HCT116 (cell line): ENCODE measurements around the gene C10orf90. TPM values are rescaled to one million over a fixed set of nuclear protein-coding genes. Genes with fewer than 3 reads are reported as not detected.

Experiments used
- ATAC-seq: fragments of 200-7000 bp; cut with Tn5 transposase; 2 replicates; pipeline ENCODE4 v1.9.1; 2020; ENCODE audit warnings: mild to moderate bottlenecking, moderate library complexity
- BruUV-seq: library from RNA; stranded (reverse); fragments of 400-500 nt; replicated peaks from 2 replicates; lab custom pipeline; 2021; lab: Mats Ljungman, UMichigan
- CTCF ChIA-PET: fragments of 300-600 bp; sonication (Branson Sonifier 250); formaldehyde crosslinking; loops from one replicate; lab custom pipeline; 2021; ENCODE audit warnings: antibody characterized with exemption; lab: Charles Lee
- POLR2A ChIA-PET: fragments of 300-600, 350-600 bp; sonication (Branson Sonifier 250); formaldehyde crosslinking; loops from one replicate; lab custom pipeline; 2021; ENCODE audit warnings: antibody characterized with exemption; lab: Charles Lee
- RAD21 ChIA-PET, 2 experiments: fragments of 300-600 bp; sonication (Branson Sonifier 250); formaldehyde crosslinking; loops; one replicate each; lab custom pipeline; 2023; ENCODE audit warnings: low total read pairs in 2 of 2; ENCODE audit not compliant: uncharacterized antibody in 2 of 2, unreplicated experiment in 2 of 2, low non-redundant PET in 1 of 2; lab: Charles Lee
- DNase-seq: peaks from one replicate; pipeline ENCODE4 v3.0.0-alpha.2; 2010; ENCODE audit warnings: low read depth, low spot score
- H2AFZ ChIP-seq: fragments of 200-600 bp; shearing (Covaris generic), sonication (generic); 2 replicates; pipeline ENCODE4 v1.6.1; 2017; ENCODE audit warnings: low read depth, mixed run types, mixed read lengths, antibody characterized with exemption, low read length; ENCODE audit not compliant: poor library complexity, severe bottlenecking
- H3K27ac ChIP-seq: 2 replicates; pipeline ENCODE4 v1.5.1; 2012; ENCODE audit warnings: low read depth, low read length
- H3K27me3 ChIP-seq: fragments of 200-600 bp; sonication (generic); 2 replicates; pipeline ENCODE4 v1.6.1; 2016; ENCODE audit warnings: mixed run types, low read length, mixed read lengths; ENCODE audit not compliant: insufficient read depth
- H3K36me3 ChIP-seq, 2 experiments: fragments of 200-500 bp in 1 of 2; fragments of 200-600 bp in 1 of 2; sonication (Bioruptor generic) in 1 of 2; sonication (generic) in 1 of 2; 2 replicates each; pipeline versions ENCODE4 v1.5.1 to v1.6.1; 2014 to 2016; ENCODE audit warnings: low read length in 2 of 2, inconsistent platforms in 1 of 2, mixed read lengths in 1 of 2, mixed run types in 1 of 2; ENCODE audit not compliant: insufficient read depth in 2 of 2, control insufficient read depth in 1 of 2
- H3K4me1 ChIP-seq, 2 experiments: fragments of 200-600 bp in 1 of 2; sonication (generic) in 1 of 2; 2 replicates each; pipeline versions ENCODE4 v1.5.1 to v1.6.1; 2012 to 2017; ENCODE audit warnings: low read length in 2 of 2, inconsistent platforms in 1 of 2, mild to moderate bottlenecking in 1 of 2, mixed read lengths in 1 of 2, mixed run types in 1 of 2, moderate library complexity in 1 of 2; ENCODE audit not compliant: insufficient read depth in 2 of 2, control insufficient read depth in 1 of 2
- H3K4me2 ChIP-seq: fragments of 200-600 bp; sonication (generic); 2 replicates; pipeline ENCODE4 v1.6.1; 2017; ENCODE audit warnings: mixed run types, low read length, mixed read lengths
- H3K4me3 ChIP-seq, 2 experiments: fragments of 200-600 bp in 1 of 2; sonication (generic) in 1 of 2; replicated peaks in 1 of 2; 2 replicates each; pipeline ENCODE4 v1.5.1; 2011 to 2016; ENCODE audit warnings: low read length in 2 of 2, control low read depth in 1 of 2, low read depth in 1 of 2, mild to moderate bottlenecking in 1 of 2, mixed read lengths in 1 of 2, mixed run types in 1 of 2
- H3K79me2 ChIP-seq: fragments of 200-600 bp; sonication (generic); 2 replicates; pipeline ENCODE4 v1.6.1; 2017; ENCODE audit warnings: mild to moderate bottlenecking, mixed run types, low read length, moderate library complexity, mixed read lengths; ENCODE audit not compliant: insufficient read depth
- H3K9ac ChIP-seq: fragments of 200-600 bp; sonication (generic); 2 replicates; pipeline ENCODE4 v1.6.1; 2016; ENCODE audit warnings: low read length, mixed read lengths
- H3K9me2 ChIP-seq: fragments of 200-600 bp; sonication (generic), shearing (Covaris generic); 2 replicates; pipeline ENCODE4 v1.6.1; 2017; ENCODE audit warnings: mixed run types, mild to moderate bottlenecking, moderate library complexity; ENCODE audit not compliant: insufficient read depth
- H3K9me3 ChIP-seq, 2 experiments: fragments of 200-500 bp in 1 of 2; fragments of 200-600 bp in 1 of 2; sonication (Bioruptor generic) in 1 of 2; sonication (generic) in 1 of 2; 2 replicates each; pipeline ENCODE4 v1.6.1; 2014 to 2017; ENCODE audit warnings: low read length in 2 of 2, mixed read lengths in 2 of 2, inconsistent platforms in 1 of 2, low read depth in 1 of 2, mild to moderate bottlenecking in 1 of 2, mixed run types in 1 of 2, moderate library complexity in 1 of 2; ENCODE audit not compliant: control insufficient read depth in 1 of 2, insufficient read depth in 1 of 2
- H4K20me1 ChIP-seq: fragments of 200-600 bp; sonication (generic), shearing (Covaris generic); 2 replicates; pipeline ENCODE4 v1.6.1; 2017; ENCODE audit warnings: mixed run types, mild to moderate bottlenecking, moderate library complexity; ENCODE audit not compliant: insufficient read depth
- ELF1 ChIP-seq: IDR thresholded peaks from 2 replicates; pipeline ENCODE4 v1.6.1; 2012; ENCODE audit warnings: low read depth, borderline replicate concordance
- EZH2 ChIP-seq: fragments of 200-600 bp; sonication (generic); IDR thresholded peaks from 2 replicates; pipeline ENCODE4 v1.6.1; 2017; ENCODE audit warnings: antibody characterized with exemption, mixed run types
- POLR2A ChIP-seq: IDR thresholded peaks from 2 replicates; pipeline ENCODE4 v1.7.0; 2011; ENCODE audit warnings: borderline replicate concordance; ENCODE audit not compliant: insufficient read depth, insufficient read length; ENCODE audit errors: extremely low read depth
- POLR2AphosphoS5 ChIP-seq: IDR thresholded peaks from 2 replicates; pipeline ENCODE4 v1.6.1; 2011; ENCODE audit warnings: mild to moderate bottlenecking, low read depth, low read length, moderate library complexity
- RAD21 ChIP-seq: IDR thresholded peaks from 2 replicates; pipeline ENCODE4 v1.6.1; 2012; ENCODE audit warnings: low read depth, mild to moderate bottlenecking
- REST ChIP-seq: IDR thresholded peaks from 2 replicates; pipeline ENCODE4 v1.6.1; 2012; ENCODE audit warnings: low read depth
- SP1 ChIP-seq: IDR thresholded peaks from 2 replicates; pipeline ENCODE4 v1.6.1; 2012; ENCODE audit warnings: low read depth
- SRF ChIP-seq: IDR thresholded peaks from 2 replicates; pipeline ENCODE4 v1.6.1; 2012; ENCODE audit warnings: low read depth
- ZNF274 ChIP-seq: fragments of 200-500 bp; sonication (Bioruptor generic); IDR thresholded peaks from 2 replicates; pipeline ENCODE4 v1.6.1; 2014; ENCODE audit warnings: mild to moderate bottlenecking, low read depth, low read length, inconsistent platforms
- intact Hi-C: fragments of 100-400 bp; cut with micrococcal nuclease; formaldehyde crosslinking; loops from 2 replicates; pipeline ENCODE4 v1.10.0; 2022
- total RNA-seq: library from RNA; stranded (reverse); gene quantifications from one replicate; pipeline ENCODE4 v1.2.1, GENCODE V29; 2021; ENCODE audit not compliant: unreplicated experiment
- TF ChIP-seq, protein P1 (sequence below): IDR thresholded peaks from 2 replicates; pipeline ENCODE4 v1.6.1; 2012
- TF ChIP-seq, protein P2 (sequence below): IDR thresholded peaks from 2 replicates; pipeline ENCODE4 v1.6.1; 2012

C10orf90 gene
- total RNA-seq, 1 experiment from 2014 or later: not detected

GRCh38 chr10:126425032-126425431 is 245.5 kb downstream of the C10orf90 start:
- TF ChIP-seq, protein P1, sequence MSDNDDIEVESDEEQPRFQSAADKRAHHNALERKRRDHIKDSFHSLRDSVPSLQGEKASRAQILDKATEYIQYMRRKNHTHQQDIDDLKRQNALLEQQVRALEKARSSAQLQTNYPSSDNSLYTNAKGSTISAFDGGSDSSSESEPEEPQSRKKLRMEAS: no peak
- TF ChIP-seq POLR2AphosphoS5 (no peak), ELF1 (no peak), SP1 (no peak), RAD21 (no peak), EZH2 (no peak), ZNF274 (no peak), POLR2A (no peak)
- TF ChIP-seq, all 23 proteins: peak for 0
- Histone ChIP-seq H3K79me2 (no peaks in the 10 kb centered on the region), H2AFZ (no peak overlapping the region), H3K4me2 (no peak overlapping the region), H3K9me2 (no peaks in the 10 kb centered on the region), H3K9ac (no peak overlapping the region), H3K4me3 (no peak overlapping the region), H3K27me3 (peaks cover 22% of the 10 kb centered on the region; the same call in 1 of the 2 replicates), H3K27ac (no peak overlapping the region), H4K20me1 (no peaks in the 10 kb centered on the region), H3K36me3 (no peaks in the 10 kb centered on the region), H3K9me3 (peaks cover 0 to 5% of the 10 kb centered on the region in 2 experiments; a peak in 2 of 4 replicates), H3K4me1 (no peaks in the 10 kb centered on the region)
- ChIA-PET POLR2A (no interaction called here), RAD21 (no interaction called here), CTCF (no interaction called here)
- DNase-seq (no peak), ATAC-seq (no peak)
- intact Hi-C loops: no loop called here
- no TSS peak for BruUV-seq

- POLR2A ChIA-PET: no interaction called here
- no peak overlapping the region for H3K27ac ChIP-seq
- ATAC-seq: no peak
These were observed 246.6 kb downstream of the C10orf90 start for GRCh38 chr10:126423732-126424491.

More at GRCh38 chr10:126423732-126424491, 246.6 kb downstream of the C10orf90 start:
- Histone ChIP-seq H3K9me3 (peaks cover 0 to 5% of the 10 kb centered on the region in 2 experiments; a peak in 2 of 4 replicates), H3K9me2 (no peaks in the 10 kb centered on the region), H3K79me2 (no peaks in the 10 kb centered on the region), H3K36me3 (no peaks in the 10 kb centered on the region), H2AFZ (no peak overlapping the region), H3K27me3 (peaks cover 25% of the 10 kb centered on the region), H3K4me3 (no peak overlapping the region), H3K4me1 (no peaks in the 10 kb centered on the region), H4K20me1 (no peaks in the 10 kb centered on the region), H3K4me2 (no peak overlapping the region), H3K9ac (no peak overlapping the region)
- TF ChIP-seq REST (no peak), SRF (no peak), POLR2AphosphoS5 (no peak)
- TF ChIP-seq, protein P2, sequence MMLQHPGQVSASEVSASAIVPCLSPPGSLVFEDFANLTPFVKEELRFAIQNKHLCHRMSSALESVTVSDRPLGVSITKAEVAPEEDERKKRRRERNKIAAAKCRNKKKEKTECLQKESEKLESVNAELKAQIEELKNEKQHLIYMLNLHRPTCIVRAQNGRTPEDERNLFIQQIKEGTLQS: no peak
- ChIA-PET CTCF (no interaction called here), RAD21 (no interaction called here)
- no peak for DNase-seq
- no TSS peak for BruUV-seq
- intact Hi-C loops: no loop called here
